IMR-90 (cell line): ENCODE measurements around the gene CUX1. TPM values are rescaled to one million over a fixed set of nuclear protein-coding genes. Genes with fewer than 3 reads are reported as not detected.

ENCODE experiments used
- FOS ChIP-seq: fragments of 150-350 bp; IDR thresholded peaks from 2 replicates; pipeline ENCODE4 v1.6.1; 2016; ENCODE audit warnings: low read depth, low read length
- RFX5 ChIP-seq: IDR thresholded peaks from 2 replicates; pipeline ENCODE4 v1.8.0; 2012; ENCODE audit warnings: low read depth, mild to moderate bottlenecking, low read length, moderate library complexity
- USF2 ChIP-seq: fragments of 150-350 bp; IDR thresholded peaks from 2 replicates; pipeline ENCODE4 v1.6.1; 2017; ENCODE audit warnings: mild to moderate bottlenecking, antibody characterized with exemption, low read length, low read depth
- polyA plus RNA-seq, 3 experiments: library from polyadenylated mRNA; depleted of rRNA; stranded (reverse); fragments of >200 nt; gene quantifications; 2 replicates each; pipeline ENCODE4 v1.2.3, GENCODE V29; 2012; ENCODE audit warnings: low replicate concordance in 1 of 3
- total RNA-seq: library from RNA; depleted of rRNA; stranded (reverse); fragments of >200 nt; gene quantifications from 2 replicates; pipeline ENCODE4 v1.2.3, GENCODE V29; 2012

Gene CUX1
- total and polyA plus RNA-seq, 2 of the 4 experiments (the other 2 are of a cell fraction): 19.7 to 46.4 TPM

- no peak for TF ChIP-seq FOS
- TF ChIP-seq USF2: peak; percentile 71
- no peak for TF ChIP-seq RFX5
Measured at GRCh38 chr7:101814081-101814990, 3.1 kb upstream of the CUX1 start (continued).
